ENCODE results near the gene CCDC71L. TPM values are rescaled to one million over a fixed set of nuclear protein-coding genes. Genes with fewer than 3 reads are reported as not detected.

CCDC71L gene
- total RNA-seq, 1 experiment from 2014 or later: 4.2 TPM

DNA sequence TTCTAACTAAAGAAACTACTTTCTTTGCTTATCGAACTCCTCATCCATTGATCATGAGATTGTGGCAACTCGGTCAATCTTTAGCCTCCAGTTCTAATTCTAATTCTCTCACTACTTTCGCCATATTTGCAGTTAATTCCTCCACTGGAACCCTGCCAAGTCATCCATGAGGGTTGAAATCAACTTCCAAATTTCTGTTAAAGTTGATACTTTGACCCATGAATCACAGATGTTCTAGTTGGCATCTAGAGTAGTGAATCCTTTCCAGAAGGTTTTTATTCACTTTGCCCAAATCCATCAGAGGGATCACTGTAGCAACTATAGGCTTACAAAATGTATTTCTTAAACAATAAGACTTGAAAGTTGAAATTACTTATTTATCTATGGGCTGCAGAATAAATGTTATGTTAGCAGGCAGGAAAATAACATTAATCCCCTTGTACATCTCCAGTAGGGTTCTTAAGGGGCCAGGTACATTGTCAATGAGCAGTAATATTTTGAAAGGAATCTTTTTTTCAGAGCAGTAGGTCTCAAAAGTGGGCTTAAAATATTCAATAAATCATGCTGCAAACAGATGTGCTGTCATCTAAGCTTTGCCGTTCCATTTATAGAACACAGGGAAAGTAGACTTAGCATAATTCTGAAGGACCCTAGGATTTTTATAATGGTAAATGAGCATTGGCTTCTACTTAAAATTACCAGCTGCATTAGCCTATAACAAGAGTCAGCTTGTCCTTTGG is 39.4 kb downstream of the CCDC71L start:
- Mint-ChIP-seq H3K4me1 (ENCODE audit: low read depth, unreplicated experiment) (no peaks in the 10 kb centered on the region), H3K4me3 (ENCODE audit: unreplicated experiment) (no peak overlapping the region), H3K27me3 (ENCODE audit: insufficient read depth, unreplicated experiment) (peaks cover 8% of the 10 kb centered on the region), H3K9me3 (ENCODE audit: unreplicated experiment) (no peaks in the 10 kb centered on the region), H3K36me3 (ENCODE audit: insufficient read depth, unreplicated experiment) (no peaks in the 10 kb centered on the region), H3K27ac (ENCODE audit: unreplicated experiment) (no peak overlapping the region)
- CTCF ChIA-PET: no interaction called here
- no TSS peak for BruUV-seq (replicated peaks)
- Histone ChIP-seq H3K9me3 (no peaks in the 10 kb centered on the region), H3K4me3 (ENCODE audit: low read depth, low read length) (no peak overlapping the region), H3K27me3 (replicated peaks; ENCODE audit: control insufficient read depth, insufficient read depth, low read length) (no peaks in the 10 kb centered on the region), H3K36me3 (ENCODE audit: control insufficient read depth, insufficient read depth, low read length) (no peaks in the 10 kb centered on the region), H3K4me1 (no peaks in the 10 kb centered on the region)
- intact Hi-C loops (cut with micrococcal nuclease; ENCODE audit: unreplicated experiment): no loop called here
- POLR2A ChIA-PET: no interaction called here
- no peak for DNase-seq
- TF ChIP-seq, protein P1, sequence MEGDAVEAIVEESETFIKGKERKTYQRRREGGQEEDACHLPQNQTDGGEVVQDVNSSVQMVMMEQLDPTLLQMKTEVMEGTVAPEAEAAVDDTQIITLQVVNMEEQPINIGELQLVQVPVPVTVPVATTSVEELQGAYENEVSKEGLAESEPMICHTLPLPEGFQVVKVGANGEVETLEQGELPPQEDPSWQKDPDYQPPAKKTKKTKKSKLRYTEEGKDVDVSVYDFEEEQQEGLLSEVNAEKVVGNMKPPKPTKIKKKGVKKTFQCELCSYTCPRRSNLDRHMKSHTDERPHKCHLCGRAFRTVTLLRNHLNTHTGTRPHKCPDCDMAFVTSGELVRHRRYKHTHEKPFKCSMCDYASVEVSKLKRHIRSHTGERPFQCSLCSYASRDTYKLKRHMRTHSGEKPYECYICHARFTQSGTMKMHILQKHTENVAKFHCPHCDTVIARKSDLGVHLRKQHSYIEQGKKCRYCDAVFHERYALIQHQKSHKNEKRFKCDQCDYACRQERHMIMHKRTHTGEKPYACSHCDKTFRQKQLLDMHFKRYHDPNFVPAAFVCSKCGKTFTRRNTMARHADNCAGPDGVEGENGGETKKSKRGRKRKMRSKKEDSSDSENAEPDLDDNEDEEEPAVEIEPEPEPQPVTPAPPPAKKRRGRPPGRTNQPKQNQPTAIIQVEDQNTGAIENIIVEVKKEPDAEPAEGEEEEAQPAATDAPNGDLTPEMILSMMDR (IDR thresholded peaks at IDR 0.05; ENCODE audit: insufficient read depth in 1 of 2, low read depth in 1 of 2, low read length in 1 of 2, severe bottlenecking in 1 of 2, unreplicated experiment in 1 of 2): no peak

DNA sequence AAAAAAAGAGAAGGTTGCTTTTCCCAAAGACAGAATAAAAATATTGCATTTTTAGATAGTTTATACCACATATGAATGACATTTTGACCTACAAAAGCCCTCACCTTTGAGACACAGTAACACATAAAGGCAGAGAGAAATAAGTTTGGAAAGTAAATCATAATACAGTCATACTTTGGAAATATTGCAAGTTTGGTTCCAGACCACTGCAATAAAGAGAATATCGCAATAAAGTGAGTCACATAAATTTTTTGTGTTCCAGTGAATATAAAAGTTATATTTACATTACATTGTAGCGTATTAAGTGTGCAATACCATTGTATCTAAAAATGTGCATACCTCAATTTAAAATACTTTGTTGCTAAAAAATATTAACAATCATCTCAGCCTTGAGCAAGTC is 40.3 kb downstream of the CCDC71L start:
- POLR2A ChIA-PET: no interaction called here
- Mint-ChIP-seq H3K27me3 (ENCODE audit: insufficient read depth, unreplicated experiment) (peaks cover 8% of the 10 kb centered on the region), H3K9me3 (ENCODE audit: unreplicated experiment) (no peaks in the 10 kb centered on the region), H3K27ac (ENCODE audit: unreplicated experiment) (no peak overlapping the region), H3K4me1 (ENCODE audit: low read depth, unreplicated experiment) (no peaks in the 10 kb centered on the region), H3K4me3 (ENCODE audit: unreplicated experiment) (no peak overlapping the region), H3K36me3 (ENCODE audit: insufficient read depth, unreplicated experiment) (no peaks in the 10 kb centered on the region)
- no TSS peak for BruUV-seq (replicated peaks)
- TF ChIP-seq, protein P1 (IDR thresholded peaks at IDR 0.05; ENCODE audit: insufficient read depth in 1 of 2, low read depth in 1 of 2, low read length in 1 of 2, severe bottlenecking in 1 of 2, unreplicated experiment in 1 of 2): no peak
- intact Hi-C loops (cut with micrococcal nuclease; ENCODE audit: unreplicated experiment): no loop called here
- H3K27me3 ChIP-seq (replicated peaks; ENCODE audit: control insufficient read depth, insufficient read depth, low read length): no peaks in the 10 kb centered on the region
- no peak for DNase-seq
- H3K9me3 ChIP-seq: no peaks in the 10 kb centered on the region
- H3K36me3 ChIP-seq (ENCODE audit: control insufficient read depth, insufficient read depth, low read length): no peaks in the 10 kb centered on the region
- CTCF ChIA-PET: no interaction called here
- no peak overlapping the region for H3K4me3 ChIP-seq (ENCODE audit: low read depth, low read length)
- no peaks in the 10 kb centered on the region for H3K4me1 ChIP-seq

DNA sequence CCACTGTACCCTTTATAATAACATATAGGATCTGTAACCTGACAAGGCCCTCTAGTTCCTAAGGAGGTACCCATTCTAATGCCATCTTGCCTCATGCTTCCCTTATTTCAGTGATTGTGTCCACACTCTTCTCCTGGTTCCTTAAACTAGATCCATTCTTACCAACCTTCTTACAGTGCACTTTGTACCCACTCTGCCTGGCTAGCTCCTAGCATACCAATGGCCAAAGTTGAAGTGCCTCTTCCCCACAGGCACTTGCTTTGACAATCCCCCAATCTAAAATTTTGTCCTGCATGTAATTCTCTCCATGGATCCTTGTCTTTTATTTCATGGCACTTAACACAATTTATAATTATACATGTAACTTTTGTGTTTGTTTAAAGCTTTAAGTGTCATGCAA is 40.9 kb downstream of the CCDC71L start:
- H3K4me1 Mint-ChIP-seq (ENCODE audit: low read depth, unreplicated experiment): no peaks in the 10 kb centered on the region
- H3K9me3 Mint-ChIP-seq (ENCODE audit: unreplicated experiment): no peaks in the 10 kb centered on the region
- no peak overlapping the region for H3K27ac Mint-ChIP-seq (ENCODE audit: unreplicated experiment)
- Histone ChIP-seq H3K4me1 (no peaks in the 10 kb centered on the region), H3K4me3 (ENCODE audit: low read depth, low read length) (no peak overlapping the region), H3K9me3 (no peaks in the 10 kb centered on the region), H3K27me3 (replicated peaks; ENCODE audit: control insufficient read depth, insufficient read depth, low read length) (no peaks in the 10 kb centered on the region), H3K36me3 (ENCODE audit: control insufficient read depth, insufficient read depth, low read length) (no peaks in the 10 kb centered on the region)
- H3K27me3 Mint-ChIP-seq (ENCODE audit: insufficient read depth, unreplicated experiment): peaks cover 12% of the 10 kb centered on the region
- no peak overlapping the region for H3K4me3 Mint-ChIP-seq (ENCODE audit: unreplicated experiment)
- BruUV-seq (replicated peaks): no TSS peak
- no peaks in the 10 kb centered on the region for H3K36me3 Mint-ChIP-seq (ENCODE audit: insufficient read depth, unreplicated experiment)
- no peak for DNase-seq
- intact Hi-C loops (cut with micrococcal nuclease; ENCODE audit: unreplicated experiment): no loop called here
- ChIA-PET CTCF (no interaction called here), POLR2A (no interaction called here)
- TF ChIP-seq, protein P1 (IDR thresholded peaks at IDR 0.05; ENCODE audit: insufficient read depth in 1 of 2, low read depth in 1 of 2, low read length in 1 of 2, severe bottlenecking in 1 of 2, unreplicated experiment in 1 of 2): no peak
